Karpas-422 (cell line): Measurements from ENCODE around the gene TESMIN. TPM values are rescaled to one million over a fixed set of nuclear protein-coding genes. Genes with fewer than 3 reads are reported as not detected.

Experiments used
- total RNA-seq: library from RNA; depleted of rRNA; stranded (reverse); fragments of >200 nt; shearing (Covaris generic); gene quantifications from 2 replicates; pipeline ENCODE4 v1.2.3, GENCODE V29; 2014; ENCODE audit warnings: low replicate concordance; rRNA removed

Gene TESMIN
- total RNA-seq, 1 experiment from 2014 or later, result not detected

Other genes with a start within 250 kb of the TESMIN start
- gene GAL, start 67.0 kb downstream of the TESMIN start, total RNA-seq, result not detected in 2 replicates
- 13.1 and 15.2 TPM in 2 replicates for gene CPT1A, start 90.4 kb upstream of the TESMIN start, total RNA-seq
- gene MRPL21, start 152.3 kb upstream of the TESMIN start, total RNA-seq, result 88.3 and 121 TPM in 2 replicates
- gene IGHMBP2, start 152.4 kb upstream of the TESMIN start, total RNA-seq, result 6.3 and 21.5 TPM in 2 replicates
- not detected in 2 replicates for gene MRGPRD, start 229.5 kb upstream of the TESMIN start, total RNA-seq